ENCODE measurements around the gene APOA4.

- TF ChIP-seq, protein P1, sequence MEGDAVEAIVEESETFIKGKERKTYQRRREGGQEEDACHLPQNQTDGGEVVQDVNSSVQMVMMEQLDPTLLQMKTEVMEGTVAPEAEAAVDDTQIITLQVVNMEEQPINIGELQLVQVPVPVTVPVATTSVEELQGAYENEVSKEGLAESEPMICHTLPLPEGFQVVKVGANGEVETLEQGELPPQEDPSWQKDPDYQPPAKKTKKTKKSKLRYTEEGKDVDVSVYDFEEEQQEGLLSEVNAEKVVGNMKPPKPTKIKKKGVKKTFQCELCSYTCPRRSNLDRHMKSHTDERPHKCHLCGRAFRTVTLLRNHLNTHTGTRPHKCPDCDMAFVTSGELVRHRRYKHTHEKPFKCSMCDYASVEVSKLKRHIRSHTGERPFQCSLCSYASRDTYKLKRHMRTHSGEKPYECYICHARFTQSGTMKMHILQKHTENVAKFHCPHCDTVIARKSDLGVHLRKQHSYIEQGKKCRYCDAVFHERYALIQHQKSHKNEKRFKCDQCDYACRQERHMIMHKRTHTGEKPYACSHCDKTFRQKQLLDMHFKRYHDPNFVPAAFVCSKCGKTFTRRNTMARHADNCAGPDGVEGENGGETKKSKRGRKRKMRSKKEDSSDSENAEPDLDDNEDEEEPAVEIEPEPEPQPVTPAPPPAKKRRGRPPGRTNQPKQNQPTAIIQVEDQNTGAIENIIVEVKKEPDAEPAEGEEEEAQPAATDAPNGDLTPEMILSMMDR (IDR thresholded peaks at IDR 0.05) = no peak
- TF ChIP-seq EZH2 (IDR thresholded peaks at IDR 0.05; ENCODE audit: borderline replicate concordance, insufficient read depth, low read depth, low read length, poor library complexity, severe bottlenecking) = no peak
Observed at GRCh38 chr11:116833491-116833815, 10.3 kb upstream of the APOA4 start.
